Heart left ventricle (tissue), 16 donors: Measurements from ENCODE around the gene IL3RA. TPM values are rescaled to one million over a fixed set of nuclear protein-coding genes. Genes with fewer than 3 reads are reported as not detected.
A peak's percentile ranks its signal among the peaks of the same experiment; 100 is the strongest.

ENCODE experiments used
- ATAC-seq, 4 donors: fragments of 200-7000 bp; cut with Tn5 transposase; one replicate each; pipeline ENCODE4 v1.9.1; 2020 to 2022; ENCODE audit warnings: moderate library complexity in 4 of 4, mild to moderate bottlenecking in 3 of 4, moderate number of reproducible peaks in 1 of 4
- DNase-seq, 5 donors: peaks; one replicate each; pipeline ENCODE4 v3.0.0-alpha.2; 2020
- H3K27ac ChIP-seq, 12 donors: fragments of 200-600 bp; sonication (generic) in 4 of 12; one replicate each; pipeline versions ENCODE4 v1.5.0 to v1.8.0; 2016 to 2022; ENCODE audit warnings: mild to moderate bottlenecking in 2 of 12
- H3K27me3 ChIP-seq, 9 donors: fragments of 200-600 bp; sonication (generic) in 2 of 9; one replicate each; pipeline versions ENCODE4 v1.5.1 to v1.8.0; 2016 to 2022; ENCODE audit warnings: mild to moderate bottlenecking in 3 of 9
- H3K36me3 ChIP-seq, 9 donors: fragments of 200-600 bp; sonication (generic) in 2 of 9; one replicate each; pipeline versions ENCODE4 v1.5.0 to v1.8.0; 2018 to 2022; ENCODE audit warnings: mild to moderate bottlenecking in 2 of 9
- H3K4me1 ChIP-seq, 12 donors: fragments of 200-600 bp; sonication (generic) in 4 of 12; one replicate each; pipeline versions ENCODE4 v1.5.0 to v1.8.0; 2016 to 2022; ENCODE audit warnings: mild to moderate bottlenecking in 3 of 12
- H3K4me3 ChIP-seq, 12 donors: fragments of 200-600 bp; sonication (generic) in 4 of 12; one replicate each; pipeline versions ENCODE4 v1.5.0 to v1.8.0; 2017 to 2022; ENCODE audit warnings: mild to moderate bottlenecking in 9 of 12, moderate library complexity in 4 of 12
- H3K9me3 ChIP-seq, 12 donors: fragments of 200-600 bp; sonication (generic) in 4 of 12; one replicate each; pipeline versions ENCODE4 v1.5.0 to v1.8.0; 2016 to 2022; ENCODE audit warnings: mild to moderate bottlenecking in 1 of 12
- POLR2A ChIP-seq, 2 donors: fragments of 450-650 bp; IDR thresholded peaks; one replicate each; pipeline ENCODE4 v1.6.1; 2017; ENCODE audit warnings: antibody characterized with exemption in 2 of 2, mild to moderate bottlenecking in 2 of 2, moderate library complexity in 2 of 2
- WGBS, 4 donors: extraction: QIAGEN DNeasy Blood & Tissue Kit in 2 of 4; methylation state at CpG; one replicate each; pipeline versions ENCODE4 v1.1.5 to v1.1.7; 2013 to 2018; 5-methylcytosine and 5-hydroxymethylcytosine counted together
- intact Hi-C, 10 donors: fragments of 100-400 bp; cut with DNase I; formaldehyde crosslinking; loops; one replicate each; pipeline versions ENCODE4 v1.11.1 to v1.14.2; 2022
- polyA plus RNA-seq, 2 donors: library from polyadenylated mRNA; stranded (reverse); fragments of 200-250 nt; gene quantifications; one replicate each; pipeline ENCODE4 v1.2.3, GENCODE V29; 2013
- total RNA-seq, 9 donors: library from RNA; depleted of rRNA in 2 of 9; stranded (reverse); fragments of >200 nt in 2 of 9; fragmentation: NEBNext Ultra II Directional in 3 of 9; extraction: Animal tissue kit (Norgen Biotek cat#: 25700) in 3 of 9; gene quantifications; one replicate each; pipeline versions ENCODE4 v1.1.0 to v1.2.4, GENCODE V29; 2016 to 2023
- TF ChIP-seq, protein P1 (sequence below), 12 donors: fragments of 200-600 bp; sonication (generic) in 4 of 12; IDR thresholded peaks; one replicate each; pipeline versions ENCODE4 v1.5.0 to v1.8.0; 2018 to 2022; ENCODE audit warnings: antibody characterized with exemption in 12 of 12, mild to moderate bottlenecking in 5 of 12
- donor health status: ischemic (EF 13 %, LVEDD 7.1; RV severe dilation, severe dysfunction).
- donor health status: healthy with polysubstance abuse.
- donor health status: DM: no; HTN: yes; CAD: no.
- donor health status: DM: no; HTN: no; CAD: no.
- donor health status: ischemic (EF 25% LVEDD 6.9; RV normal size, moderate dysfunction).
- donor health status: ischemic (EF 25% LVEDD 5.7; RV mildly dilated, moderate dysfunction).
- donor health status: healthy.
- donor health status: DM: yes; HTN: yes; CAD: no.
- donor health status: ischemic (EF 35%, LVEDD 5.7; RV mildly dilated, moderate dysfunction).
- donor health status: nonischemic (EF 11% LVEDD 7.7; RV severe dilation, severe dysfunction).
- donor health status: DM: yes; HTN: yes; CAD: no.
- donor health status: PGD.
- donor health status: ischemic (EF 29% LVEDD 5.4; RV normal size, mild dysfunction).
- donor health status: nonischemic (EF 23%, LVEDD 6.1; RV moderate dilation, normal function).

IL3RA gene
- total and polyA plus RNA-seq, 11 donors, result 3.2 to 20.4 (median 4.7) TPM

DNA sequence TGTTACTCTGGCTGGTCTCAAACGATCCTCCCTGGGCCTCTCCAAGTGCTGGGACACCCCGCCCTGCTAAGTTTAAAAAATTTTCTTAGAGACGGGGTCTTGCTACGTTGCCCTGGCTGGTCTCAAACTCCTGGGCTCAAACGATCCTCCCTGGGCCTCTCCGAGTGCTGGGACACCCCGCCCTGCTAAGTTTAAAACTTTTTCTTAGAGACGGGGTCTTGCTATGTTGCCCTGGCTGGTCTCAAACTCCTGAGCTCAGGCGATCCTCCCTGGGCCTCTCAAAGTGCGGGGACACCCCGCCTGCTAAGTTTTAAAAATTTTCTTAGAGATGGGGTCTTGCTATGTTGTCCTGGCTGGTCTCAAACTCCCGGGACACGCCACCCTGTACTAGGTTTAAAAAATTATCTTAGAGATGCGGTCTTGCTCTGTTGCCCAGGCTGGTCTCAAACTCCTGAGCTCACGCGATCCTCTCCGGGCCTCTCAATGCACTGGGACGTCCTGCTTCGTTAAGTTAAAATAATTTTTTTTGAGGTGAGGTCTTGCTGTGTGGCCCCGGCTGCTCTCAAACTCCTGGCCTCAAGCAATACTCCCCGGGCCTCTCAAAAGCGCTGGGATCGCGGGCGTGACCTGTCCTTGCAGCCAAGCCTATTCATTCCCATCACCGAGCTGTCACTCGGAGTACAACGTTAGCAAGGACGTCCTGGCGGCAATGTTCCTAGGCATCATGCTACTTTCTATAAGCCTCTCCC, 54.2 kb downstream of the IL3RA start:
- TF ChIP-seq, protein P1, sequence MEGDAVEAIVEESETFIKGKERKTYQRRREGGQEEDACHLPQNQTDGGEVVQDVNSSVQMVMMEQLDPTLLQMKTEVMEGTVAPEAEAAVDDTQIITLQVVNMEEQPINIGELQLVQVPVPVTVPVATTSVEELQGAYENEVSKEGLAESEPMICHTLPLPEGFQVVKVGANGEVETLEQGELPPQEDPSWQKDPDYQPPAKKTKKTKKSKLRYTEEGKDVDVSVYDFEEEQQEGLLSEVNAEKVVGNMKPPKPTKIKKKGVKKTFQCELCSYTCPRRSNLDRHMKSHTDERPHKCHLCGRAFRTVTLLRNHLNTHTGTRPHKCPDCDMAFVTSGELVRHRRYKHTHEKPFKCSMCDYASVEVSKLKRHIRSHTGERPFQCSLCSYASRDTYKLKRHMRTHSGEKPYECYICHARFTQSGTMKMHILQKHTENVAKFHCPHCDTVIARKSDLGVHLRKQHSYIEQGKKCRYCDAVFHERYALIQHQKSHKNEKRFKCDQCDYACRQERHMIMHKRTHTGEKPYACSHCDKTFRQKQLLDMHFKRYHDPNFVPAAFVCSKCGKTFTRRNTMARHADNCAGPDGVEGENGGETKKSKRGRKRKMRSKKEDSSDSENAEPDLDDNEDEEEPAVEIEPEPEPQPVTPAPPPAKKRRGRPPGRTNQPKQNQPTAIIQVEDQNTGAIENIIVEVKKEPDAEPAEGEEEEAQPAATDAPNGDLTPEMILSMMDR (IDR thresholded peaks at IDR 0.05), result no peak
- no peak for TF ChIP-seq POLR2A (IDR thresholded peaks at IDR 0.05)
- Histone ChIP-seq H3K9me3 (no peaks in the 10 kb centered on the region), H3K27me3 (no peaks in the 10 kb centered on the region), H3K4me3 (peak overlapping the region; percentile 78 to 100 (median 95)), H3K27ac (peak overlapping the region; percentile 97 to 100 (median 99)), H3K4me1 (peaks cover 4 to 58% (median 45%) of the 10 kb centered on the region in 12 donors), H3K36me3 (peaks cover 2 to 52% (median 51%) of the 10 kb centered on the region in 9 donors)
- DNase-seq (peak in 4 of 5 donors; percentile 13 to 54 (median 46)), ATAC-seq (no peak)
- WGBS, 4 donors, result 42 to 47% (median 42%) methylated on average over 30 of the region's 30 CpGs
- intact Hi-C loops, result loop anchor here in 5 of 10 donors (5.0 to 10.0 kb wide), 5 partner anchors 54 to 202 kb away; partner anchors contain the start of genes ASMTL (in 2 of the 5) and AKAP17A (in 1 of the 5)

DNA sequence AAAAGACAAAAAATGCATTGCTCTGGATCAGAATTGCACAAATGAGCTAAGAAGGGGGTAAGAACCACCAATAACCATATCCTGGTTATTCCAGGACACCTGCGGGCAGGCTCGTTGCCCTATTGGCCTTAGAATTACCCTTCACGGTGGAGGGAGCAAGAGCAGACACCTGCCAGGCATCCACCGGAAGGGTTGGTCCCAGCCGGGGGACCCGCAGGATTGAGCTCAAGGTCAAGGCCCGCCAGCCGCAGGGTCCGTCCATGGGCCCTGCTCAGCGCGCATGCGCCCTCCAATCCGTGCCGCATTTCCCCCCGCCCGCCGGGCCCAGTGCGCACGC, 54.8 kb downstream of the IL3RA start:
- Histone ChIP-seq H3K36me3 (peaks cover 2 to 48% (median 46%) of the 10 kb centered on the region in 9 donors), H3K9me3 (no peaks in the 10 kb centered on the region), H3K4me3 (peak overlapping the region; percentile 78 to 100 (median 95)), H3K27ac (peak overlapping the region; percentile 97 to 100 (median 99)), H3K27me3 (no peaks in the 10 kb centered on the region), H3K4me1 (peaks cover 4 to 58% (median 45%) of the 10 kb centered on the region in 12 donors)
- intact Hi-C loops, result loop anchor here in 5 of 10 donors (5.0 to 10.0 kb wide), 5 partner anchors 53 to 201 kb away; partner anchors contain the start of genes ASMTL (in 2 of the 5) and AKAP17A (in 1 of the 5)
- ATAC-seq (peak; percentile 53 to 65 (median 57)), DNase-seq (peak in 3 of 5 donors; percentile 93 to 98 (median 93))
- TF ChIP-seq, protein P1 (IDR thresholded peaks at IDR 0.05), result no peak
- TF ChIP-seq POLR2A (IDR thresholded peaks at IDR 0.05), result no peak
- 0% methylated on average over 2 to 19 of the region's 19 CpGs for WGBS, 4 donors

DNA sequence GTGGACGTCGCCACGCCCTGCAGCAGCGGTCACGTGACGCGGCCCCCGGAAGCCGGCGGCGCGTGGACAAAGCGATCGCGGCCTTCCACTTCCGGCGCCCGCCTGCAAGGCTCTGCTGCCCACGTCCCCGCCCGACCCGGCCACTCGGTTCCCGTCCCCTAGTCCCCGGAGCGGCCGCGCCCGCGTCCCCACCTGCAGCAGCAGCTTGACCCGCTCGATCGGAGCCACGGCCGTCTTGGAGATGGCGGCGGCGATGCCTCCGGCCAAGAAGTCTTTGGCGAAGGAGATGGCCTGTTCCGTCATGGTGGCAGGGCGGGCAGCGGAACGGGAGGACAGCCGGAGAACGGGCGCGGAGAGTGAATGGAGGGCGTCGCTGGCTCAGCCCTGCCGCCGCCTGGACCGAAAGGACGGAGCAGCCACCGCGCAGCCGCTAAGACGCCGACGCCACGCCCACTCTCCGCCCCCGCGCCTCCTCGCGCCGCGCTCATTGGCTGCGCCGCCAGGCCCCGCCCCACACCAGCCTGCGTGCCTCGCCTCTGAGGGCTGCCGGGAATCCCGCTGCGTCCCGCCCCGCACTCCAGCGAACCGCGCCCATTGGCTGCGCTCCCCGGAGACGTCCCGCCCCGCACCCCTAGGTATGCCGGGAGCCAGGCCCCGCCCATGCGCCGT, 55.3 kb downstream of the IL3RA start, which contains the start of gene SLC25A6:
TSS of gene SLC25A6 (minus strand) at position 407 of the 669 bp plus-strand sequence. CDS start at position 303, 104 bp downstream.
- Histone ChIP-seq H3K4me1 (peaks cover 4 to 58% (median 45%) of the 10 kb centered on the region in 12 donors), H3K9me3 (no peaks in the 10 kb centered on the region), H3K27ac (peak within 1 kb of the TSS; percentile 97 to 100 (median 99)), H3K36me3 (peaks cover 2 to 48% (median 42%) of the 10 kb centered on the region in 9 donors), H3K4me3 (peak within 1 kb of the TSS; percentile 78 to 100 (median 95)), H3K27me3 (no peaks in the 10 kb centered on the region)
- 0 to 1% (median 0%) methylated on average over 24 to 90 of the region's 90 CpGs for WGBS, 4 donors
- intact Hi-C loops, result loop anchor here in 8 of 10 donors (2.0 to 10.0 kb wide), 8 partner anchors 53 to 200 kb away; partner anchors contain the start of genes ASMTL (in 5 of the 8) and AKAP17A (in 1 of the 8)
- ATAC-seq (peak; percentile 95 to 96 (median 96)), DNase-seq (peak; percentile 99 to 100 (median 99))
- peak; percentile 90 to 96 for TF ChIP-seq POLR2A (IDR thresholded peaks at IDR 0.05)
- TF ChIP-seq, protein P1 (IDR thresholded peaks at IDR 0.05), result peak in 5 of 12 donors; percentile 8 to 46 (median 28)
